HG02571 (cell line): ENCODE measurements around the gene LPAR1.

Experiments used
- ATAC-seq: cut with Tn5 transposase; IDR thresholded peaks from one replicate; pipeline ENCODE4 v1.9.1; 2021; ENCODE audit warnings: mild to moderate bottlenecking, moderate library complexity; ENCODE audit not compliant: unreplicated experiment

LPAR1 gene

GRCh38 chr9:111037708-111038330 lies 451 bp downstream of the LPAR1 start:
- no peak for ATAC-seq

GRCh38 chr9:111037356-111037707 lies 938 bp downstream of the LPAR1 start:
- no peak for ATAC-seq

GRCh38 chr9:111036946-111037345 lies 1.3 kb downstream of the LPAR1 start:
- ATAC-seq = no peak

- no peak for ATAC-seq
These were observed 1.9 kb downstream of the LPAR1 start for GRCh38 chr9:111036429-111036789.

- ATAC-seq = no peak
These were observed 2.5 kb downstream of the LPAR1 start for GRCh38 chr9:111035543-111036428.

- ATAC-seq = no peak
These were observed 3.3 kb downstream of the LPAR1 start for GRCh38 chr9:111034898-111035539.

- ATAC-seq = no peak
These were observed 3.9 kb downstream of the LPAR1 start for GRCh38 chr9:111034170-111034897.

- no peak for ATAC-seq
These were observed 7.8 kb downstream of the LPAR1 start for GRCh38 chr9:111030492-111030891.

GRCh38 chr9:111029260-111029659 lies 9.0 kb downstream of the LPAR1 start:
- no peak for ATAC-seq

- no peak for ATAC-seq
These were observed 10.5 kb downstream of the LPAR1 start for GRCh38 chr9:111027798-111028197.

GRCh38 chr9:111023128-111023527 lies 15.1 kb downstream of the LPAR1 start:
- ATAC-seq = no peak

- ATAC-seq = no peak
These were observed 17.7 kb downstream of the LPAR1 start for GRCh38 chr9:111020594-111020993.

- ATAC-seq = no peak
These were observed 21.7 kb downstream of the LPAR1 start for GRCh38 chr9:111016426-111017045.

- ATAC-seq = no peak
These were observed 22.3 kb downstream of the LPAR1 start for GRCh38 chr9:111016016-111016415.

GRCh38 chr9:111013707-111014106 lies 24.6 kb downstream of the LPAR1 start:
- ATAC-seq = no peak

GRCh38 chr9:111013250-111013649 lies 25.0 kb downstream of the LPAR1 start:
- ATAC-seq = no peak

- no peak for ATAC-seq
These were observed 29.9 kb downstream of the LPAR1 start for GRCh38 chr9:111008158-111009075.

- no peak for ATAC-seq
These were observed 32.4 kb downstream of the LPAR1 start for GRCh38 chr9:111005746-111006470.

- no peak for ATAC-seq
These were observed 33.3 kb downstream of the LPAR1 start for GRCh38 chr9:111004936-111005335.
